22Rv1 (cell line): ENCODE measurements around the gene SLC9C2.

Experiments
- CTCF ChIP-seq: fragments of 450-650 bp; IDR thresholded peaks from 2 replicates; pipeline ENCODE4 v1.5.1; 2017; ENCODE audit warnings: mild to moderate bottlenecking
- ZFX ChIP-seq: fragments of 450-650 bp; IDR thresholded peaks from 2 replicates; pipeline ENCODE4 v1.6.1; 2017; ENCODE audit warnings: antibody characterized with exemption, borderline replicate concordance

DNA sequence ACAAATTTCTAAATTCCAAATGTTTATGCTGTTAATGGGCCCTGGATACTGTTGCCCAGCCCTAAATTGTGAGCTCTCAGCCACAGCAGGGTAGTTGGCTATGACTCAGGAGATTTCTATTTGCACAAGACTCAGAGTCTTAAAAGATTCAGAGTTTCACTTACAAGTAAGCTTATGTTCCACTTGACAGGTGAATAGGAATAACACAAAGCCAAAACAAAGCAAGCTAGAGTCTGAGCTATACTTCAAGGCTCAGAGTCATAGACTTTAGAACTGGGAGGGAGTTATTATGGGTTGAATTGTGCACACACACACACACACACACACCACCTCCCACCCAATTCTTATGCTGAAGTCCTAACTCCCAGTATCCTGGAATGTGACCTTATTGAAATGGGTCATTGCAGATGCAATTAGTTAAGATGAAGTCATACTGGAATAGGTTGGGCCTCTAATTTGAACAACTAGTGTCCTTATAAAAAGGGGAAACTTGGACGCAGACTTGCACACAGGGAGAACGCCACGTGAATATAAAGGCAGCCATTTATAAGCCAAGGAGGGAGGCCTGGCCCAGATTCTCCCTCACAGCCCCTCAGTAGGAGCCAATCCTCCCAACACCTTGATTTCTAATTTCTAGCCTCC lies 95.5 kb downstream of the SLC9C2 start:
- TF ChIP-seq CTCF (no peak), ZFX (no peak)
